HepG2 (cell line): ENCODE data around the gene STEAP1. TPM values are rescaled to one million over a fixed set of nuclear protein-coding genes. Genes with fewer than 3 reads are reported as not detected.

Source experiments
- ASH2L ChIP-seq: fragments of 300-600, 200-600 bp; sonication (generic); IDR thresholded peaks from 2 replicates; pipeline ENCODE4 v1.7.0; 2017; ENCODE audit warnings: low read depth, mild to moderate bottlenecking, moderate library complexity, mixed read lengths, low read length; ENCODE audit not compliant: insufficient read length
- BORCS8-MEF2B ChIP-seq: sonication (generic); formaldehyde crosslinking; IDR thresholded peaks from 2 replicates; pipeline ENCODE4 v1.8.0; 2022; ENCODE audit warnings: mild to moderate bottlenecking, missing genetic modification reagents
- HMG20A ChIP-seq: IDR thresholded peaks from 2 replicates; pipeline ENCODE4 v1.6.1; 2016; ENCODE audit warnings: borderline replicate concordance
- HNF1B ChIP-seq: sonication (generic); formaldehyde crosslinking; IDR thresholded peaks from 2 replicates; pipeline ENCODE4 v1.5.1; 2020; ENCODE audit warnings: mild to moderate bottlenecking, moderate library complexity, missing genetic modification reagents
- IRF2 ChIP-seq: IDR thresholded peaks from 2 replicates; pipeline ENCODE4 v1.6.1; 2018; ENCODE audit warnings: missing genetic modification reagents, missing compliant biosample characterization
- KLF11 ChIP-seq: IDR thresholded peaks from 2 replicates; pipeline ENCODE4 v1.6.1; 2016; ENCODE audit warnings: missing compliant biosample characterization
- TBP ChIP-seq: sonication (generic); formaldehyde crosslinking; IDR thresholded peaks from 2 replicates; pipeline ENCODE4 v1.5.0; 2020; ENCODE audit warnings: missing genetic modification reagents
- TEAD3 ChIP-seq: optimal IDR thresholded peaks from 2 replicates; pipeline ENCODE3; 2016; ENCODE audit warnings: borderline replicate concordance
- ZBTB34 ChIP-seq: sonication (generic); formaldehyde crosslinking; IDR thresholded peaks from 2 replicates; pipeline ENCODE4 v1.8.0; 2022; ENCODE audit warnings: mild to moderate bottlenecking, missing genetic modification reagents
- ZNF616 ChIP-seq: sonication (generic); formaldehyde crosslinking; IDR thresholded peaks from 2 replicates; pipeline ENCODE4 v1.5.0; 2020; ENCODE audit warnings: low read depth, mild to moderate bottlenecking, missing genetic modification reagents
- ZNF724P ChIP-seq: sonication (generic); formaldehyde crosslinking; IDR thresholded peaks from 2 replicates; pipeline ENCODE4 v1.8.0; 2022; ENCODE audit warnings: missing genetic modification reagents, borderline replicate concordance
- ZNF761 ChIP-seq: sonication (generic); formaldehyde crosslinking; conservative IDR thresholded peaks from 2 replicates; pipeline ENCODE4 v1.4.0; 2020; ENCODE audit warnings: mild to moderate bottlenecking, missing genetic modification reagents
- polyA plus RNA-seq, 8 experiments: library from polyadenylated mRNA; depleted of rRNA in 3 of 8; stranded (reverse) in 7 of 8; unstranded in 1 of 8; fragments of >200 nt; fragmentation: Illumina TruSeq in 4 of 8; extraction: Trizol in 4 of 8; gene quantifications; 2 replicates each; pipeline versions ENCODE4 v1.2.1 to v1.2.3, GENCODE V29; 2011 to 2016; ENCODE audit warnings: low read depth in 4 of 8, missing spikeins in 1 of 8, mixed read lengths in 1 of 8; ENCODE audit not compliant: insufficient read depth in 1 of 8
- total RNA-seq, 5 experiments: library from RNA; depleted of rRNA; stranded (reverse); fragments of >200 nt; fragmentation: Illumina TruSeq; extraction: Trizol; gene quantifications; 2 replicates each; pipeline ENCODE4 v1.2.3, GENCODE V29; 2016; ENCODE audit warnings: low read depth in 1 of 5
- TF ChIP-seq, protein P1 (sequence below): sonication (generic); formaldehyde crosslinking; IDR thresholded peaks from 2 replicates; pipeline ENCODE4 v1.5.0; 2020; ENCODE audit warnings: mild to moderate bottlenecking, missing genetic modification reagents
- TF ChIP-seq, protein P2 (sequence below): sonication (generic); formaldehyde crosslinking; IDR thresholded peaks from 2 replicates; pipeline ENCODE4 v1.9.0; 2022; ENCODE audit warnings: missing genetic modification reagents, mild to moderate bottlenecking, borderline replicate concordance
- TF ChIP-seq, protein P3 (sequence below): sonication (generic); formaldehyde crosslinking; IDR thresholded peaks from 2 replicates; pipeline ENCODE4 v1.4.0; 2020; ENCODE audit warnings: missing genetic modification reagents

The STEAP1 gene
- total and polyA plus RNA-seq, 2 of the 13 experiments (the other 11 are each of a cell fraction or from before 2014, with no cell fraction given), result 23.2 to 24.2 TPM

DNA sequence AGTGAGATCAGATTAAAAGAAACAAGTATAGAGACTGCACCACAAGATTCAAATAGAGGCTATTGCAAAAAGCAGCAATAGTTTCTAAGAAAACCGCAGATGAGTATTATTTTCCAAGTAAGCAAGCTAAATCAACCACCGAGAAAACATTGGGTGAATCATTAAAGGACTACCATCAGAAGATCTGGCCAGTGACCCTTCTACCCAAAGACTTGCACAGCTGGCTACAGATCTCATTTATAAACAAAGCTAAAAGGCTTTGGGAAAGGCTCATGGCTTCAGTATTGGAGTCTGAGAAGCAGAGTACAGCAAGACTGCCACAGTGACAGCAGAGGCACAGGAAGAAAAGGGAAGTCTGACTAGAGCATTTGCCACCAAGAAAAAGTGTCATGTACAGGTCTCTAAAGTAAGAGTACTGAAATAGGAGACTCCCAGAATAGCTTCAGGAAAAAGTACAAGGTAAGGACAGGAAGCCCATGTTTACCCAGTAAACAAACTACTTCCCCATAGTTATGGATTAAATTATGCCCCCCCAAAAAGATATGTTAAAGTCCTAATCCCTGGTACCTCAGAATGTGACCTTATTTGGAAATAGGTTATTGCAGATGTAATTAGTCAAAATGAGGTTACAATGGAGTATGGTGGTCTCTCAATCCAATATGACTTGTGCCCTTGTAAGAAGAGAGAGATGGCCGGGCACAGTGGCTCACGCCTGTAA, 19.0 kb downstream of the STEAP1 start (continued):
- TF ChIP-seq, protein P1, sequence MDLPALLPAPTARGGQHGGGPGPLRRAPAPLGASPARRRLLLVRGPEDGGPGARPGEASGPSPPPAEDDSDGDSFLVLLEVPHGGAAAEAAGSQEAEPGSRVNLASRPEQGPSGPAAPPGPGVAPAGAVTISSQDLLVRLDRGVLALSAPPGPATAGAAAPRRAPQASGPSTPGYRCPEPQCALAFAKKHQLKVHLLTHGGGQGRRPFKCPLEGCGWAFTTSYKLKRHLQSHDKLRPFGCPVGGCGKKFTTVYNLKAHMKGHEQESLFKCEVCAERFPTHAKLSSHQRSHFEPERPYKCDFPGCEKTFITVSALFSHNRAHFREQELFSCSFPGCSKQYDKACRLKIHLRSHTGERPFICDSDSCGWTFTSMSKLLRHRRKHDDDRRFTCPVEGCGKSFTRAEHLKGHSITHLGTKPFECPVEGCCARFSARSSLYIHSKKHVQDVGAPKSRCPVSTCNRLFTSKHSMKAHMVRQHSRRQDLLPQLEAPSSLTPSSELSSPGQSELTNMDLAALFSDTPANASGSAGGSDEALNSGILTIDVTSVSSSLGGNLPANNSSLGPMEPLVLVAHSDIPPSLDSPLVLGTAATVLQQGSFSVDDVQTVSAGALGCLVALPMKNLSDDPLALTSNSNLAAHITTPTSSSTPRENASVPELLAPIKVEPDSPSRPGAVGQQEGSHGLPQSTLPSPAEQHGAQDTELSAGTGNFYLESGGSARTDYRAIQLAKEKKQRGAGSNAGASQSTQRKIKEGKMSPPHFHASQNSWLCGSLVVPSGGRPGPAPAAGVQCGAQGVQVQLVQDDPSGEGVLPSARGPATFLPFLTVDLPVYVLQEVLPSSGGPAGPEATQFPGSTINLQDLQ (CRISPR knock-in tag), result no peak
- TF ChIP-seq ZNF616 (no peak), BORCS8-MEF2B (CRISPR knock-in tag) (peak; percentile 21; the same call in 1 of the 2 replicates), ZBTB34 (CRISPR knock-in tag) (no peak), TEAD3 (CRISPR knock-in tag) (peak; percentile 49), ZNF724P (CRISPR knock-in tag) (no peak), IRF2 (CRISPR knock-in tag) (peak; percentile 16; the same call in 1 of the 2 replicates), HNF1B (CRISPR knock-in tag) (no peak; the same call in 1 of the 2 replicates), KLF11 (CRISPR knock-in tag) (no peak; the same call in 1 of the 2 replicates), TBP (CRISPR knock-in tag) (no peak), ASH2L (peak; percentile 66), ZNF761 (CRISPR knock-in tag) (no peak), HMG20A (CRISPR knock-in tag) (peak; percentile 52; the same call in 1 of the 2 replicates)
- TF ChIP-seq, protein P2, sequence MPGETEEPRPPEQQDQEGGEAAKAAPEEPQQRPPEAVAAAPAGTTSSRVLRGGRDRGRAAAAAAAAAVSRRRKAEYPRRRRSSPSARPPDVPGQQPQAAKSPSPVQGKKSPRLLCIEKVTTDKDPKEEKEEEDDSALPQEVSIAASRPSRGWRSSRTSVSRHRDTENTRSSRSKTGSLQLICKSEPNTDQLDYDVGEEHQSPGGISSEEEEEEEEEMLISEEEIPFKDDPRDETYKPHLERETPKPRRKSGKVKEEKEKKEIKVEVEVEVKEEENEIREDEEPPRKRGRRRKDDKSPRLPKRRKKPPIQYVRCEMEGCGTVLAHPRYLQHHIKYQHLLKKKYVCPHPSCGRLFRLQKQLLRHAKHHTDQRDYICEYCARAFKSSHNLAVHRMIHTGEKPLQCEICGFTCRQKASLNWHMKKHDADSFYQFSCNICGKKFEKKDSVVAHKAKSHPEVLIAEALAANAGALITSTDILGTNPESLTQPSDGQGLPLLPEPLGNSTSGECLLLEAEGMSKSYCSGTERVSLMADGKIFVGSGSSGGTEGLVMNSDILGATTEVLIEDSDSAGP (CRISPR knock-in tag), result no peak
- TF ChIP-seq, protein P3, sequence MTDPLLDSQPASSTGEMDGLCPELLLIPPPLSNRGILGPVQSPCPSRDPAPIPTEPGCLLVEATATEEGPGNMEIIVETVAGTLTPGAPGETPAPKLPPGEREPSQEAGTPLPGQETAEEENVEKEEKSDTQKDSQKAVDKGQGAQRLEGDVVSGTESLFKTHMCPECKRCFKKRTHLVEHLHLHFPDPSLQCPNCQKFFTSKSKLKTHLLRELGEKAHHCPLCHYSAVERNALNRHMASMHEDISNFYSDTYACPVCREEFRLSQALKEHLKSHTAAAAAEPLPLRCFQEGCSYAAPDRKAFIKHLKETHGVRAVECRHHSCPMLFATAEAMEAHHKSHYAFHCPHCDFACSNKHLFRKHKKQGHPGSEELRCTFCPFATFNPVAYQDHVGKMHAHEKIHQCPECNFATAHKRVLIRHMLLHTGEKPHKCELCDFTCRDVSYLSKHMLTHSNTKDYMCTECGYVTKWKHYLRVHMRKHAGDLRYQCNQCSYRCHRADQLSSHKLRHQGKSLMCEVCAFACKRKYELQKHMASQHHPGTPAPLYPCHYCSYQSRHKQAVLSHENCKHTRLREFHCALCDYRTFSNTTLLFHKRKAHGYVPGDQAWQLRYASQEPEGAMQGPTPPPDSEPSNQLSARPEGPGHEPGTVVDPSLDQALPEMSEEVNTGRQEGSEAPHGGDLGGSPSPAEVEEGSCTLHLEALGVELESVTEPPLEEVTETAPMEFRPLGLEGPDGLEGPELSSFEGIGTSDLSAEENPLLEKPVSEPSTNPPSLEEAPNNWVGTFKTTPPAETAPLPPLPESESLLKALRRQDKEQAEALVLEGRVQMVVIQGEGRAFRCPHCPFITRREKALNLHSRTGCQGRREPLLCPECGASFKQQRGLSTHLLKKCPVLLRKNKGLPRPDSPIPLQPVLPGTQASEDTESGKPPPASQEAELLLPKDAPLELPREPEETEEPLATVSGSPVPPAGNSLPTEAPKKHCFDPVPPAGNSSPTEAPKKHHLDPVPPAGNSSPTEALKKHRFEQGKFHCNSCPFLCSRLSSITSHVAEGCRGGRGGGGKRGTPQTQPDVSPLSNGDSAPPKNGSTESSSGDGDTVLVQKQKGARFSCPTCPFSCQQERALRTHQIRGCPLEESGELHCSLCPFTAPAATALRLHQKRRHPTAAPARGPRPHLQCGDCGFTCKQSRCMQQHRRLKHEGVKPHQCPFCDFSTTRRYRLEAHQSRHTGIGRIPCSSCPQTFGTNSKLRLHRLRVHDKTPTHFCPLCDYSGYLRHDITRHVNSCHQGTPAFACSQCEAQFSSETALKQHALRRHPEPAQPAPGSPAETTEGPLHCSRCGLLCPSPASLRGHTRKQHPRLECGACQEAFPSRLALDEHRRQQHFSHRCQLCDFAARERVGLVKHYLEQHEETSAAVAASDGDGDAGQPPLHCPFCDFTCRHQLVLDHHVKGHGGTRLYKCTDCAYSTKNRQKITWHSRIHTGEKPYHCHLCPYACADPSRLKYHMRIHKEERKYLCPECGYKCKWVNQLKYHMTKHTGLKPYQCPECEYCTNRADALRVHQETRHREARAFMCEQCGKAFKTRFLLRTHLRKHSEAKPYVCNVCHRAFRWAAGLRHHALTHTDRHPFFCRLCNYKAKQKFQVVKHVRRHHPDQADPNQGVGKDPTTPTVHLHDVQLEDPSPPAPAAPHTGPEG (CRISPR knock-in tag), result no peak
